ENCODE measurements around the gene PCDH1. TPM values are rescaled to one million over a fixed set of nuclear protein-coding genes. Genes with fewer than 3 reads are reported as not detected.

The PCDH1 gene
- total and polyA plus RNA-seq, 10 donors = 0.30 to 11.4 (median 5.3) TPM

DNA sequence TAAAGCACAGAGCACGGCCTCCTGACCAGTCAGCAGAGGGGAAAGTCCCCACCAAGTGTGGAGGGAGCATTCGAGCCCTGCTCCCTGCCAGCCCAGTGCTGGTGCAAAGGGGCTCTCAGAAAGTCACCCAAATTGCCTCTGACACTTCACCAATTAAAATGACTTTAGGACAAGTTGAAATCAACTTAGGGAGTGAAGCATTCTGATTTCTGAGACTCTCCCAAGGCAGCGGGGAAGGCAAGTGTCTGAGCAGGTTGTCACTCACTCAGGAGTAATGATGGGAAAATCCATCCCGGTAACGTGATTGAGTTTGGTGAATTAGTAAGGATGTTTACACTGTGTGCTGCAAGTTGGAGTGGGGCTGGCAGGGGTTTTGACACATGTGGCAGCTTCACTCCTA lies 73.7 kb downstream of the PCDH1 start:
- TF ChIP-seq POLR2AphosphoS5 (IDR thresholded peaks at IDR 0.05) = no peak
- no peak for TF ChIP-seq POLR2A (IDR thresholded peaks at IDR 0.05)
- TF ChIP-seq CTCF (IDR thresholded peaks at IDR 0.05 in 8 of 11, conservative IDR thresholded peaks at IDR 0.05 in 3 of 11) = no peak
- no peak overlapping the region for H3K4me3 ChIP-seq
- H3K27me3 ChIP-seq (replicated peaks in 1 of 7) = peaks cover 0 to 73% (median 5%) of the 10 kb centered on the region in 7 donors
- H3K4me1 ChIP-seq = peaks cover 0 to 24% (median 8%) of the 10 kb centered on the region in 6 donors
- DNase-seq = no peak
- WGBS, 5 donors = 42 to 53% (median 49%) methylated on average over 5 of the region's 5 CpGs
- no peak overlapping the region for H3K27ac ChIP-seq
- intact Hi-C loops (cut with DNase I; ENCODE audit: low total_unique reads) = no loop called here
- no peaks in the 10 kb centered on the region for H3K9me3 ChIP-seq
- H3K36me3 ChIP-seq = no peaks in the 10 kb centered on the region

Other genes starting within 250 kb of the PCDH1 start
- 10 to 100 TPM; 51.1 to 71.3 (median 60.7) TPM for gene HDAC3, start 241.6 kb downstream of the PCDH1 start, total RNA-seq
- 100 to 1,000 TPM in 1 of 3 donors, 10 to 100 TPM in 2; 66.3 to 108 (median 89.3) TPM for gene HDAC3, start 241.6 kb downstream of the PCDH1 start, polyA plus RNA-seq
- 10 to 100 TPM in 3 of 7 donors, 1 to 10 TPM in 4; 8.7 to 12.8 (median 9.9) TPM for gene RELL2, start 241.4 kb downstream of the PCDH1 start, total RNA-seq
- 10 to 100 TPM; 13.7 to 26.2 (median 25.1) TPM for gene RELL2, start 241.4 kb downstream of the PCDH1 start, polyA plus RNA-seq
- gene FCHSD1, start 227.0 kb downstream of the PCDH1 start, total RNA-seq = 10 to 100 TPM; 34.9 to 67.3 (median 47.9) TPM
- 10 to 100 TPM; 20.4 to 37.6 (median 35.0) TPM for gene FCHSD1, start 227.0 kb downstream of the PCDH1 start, polyA plus RNA-seq
- 10 to 100 TPM; 11.9 to 31.2 (median 19.3) TPM for gene ARAP3, start 196.2 kb downstream of the PCDH1 start, total RNA-seq
- 10 to 100 TPM in 2 of 3 donors, 1 to 10 TPM in 1; 4.0 to 14.6 (median 12.8) TPM for gene ARAP3, start 196.2 kb downstream of the PCDH1 start, polyA plus RNA-seq
- gene DELE1, start 45.5 kb upstream of the PCDH1 start, total RNA-seq = 100 to 1,000 TPM; 101 to 194 (median 149) TPM
- gene DELE1, start 45.5 kb upstream of the PCDH1 start, polyA plus RNA-seq = 10 to 100 TPM; 36.1 to 83.3 (median 69.7) TPM
- 10 to 100 TPM; 21.3 to 72.0 (median 39.5) TPM for gene PCDH12, start 79.8 kb upstream of the PCDH1 start, total RNA-seq
- 1 to 10 TPM; 2.1 to 5.2 (median 3.4) TPM for gene PCDH12, start 79.8 kb upstream of the PCDH1 start, polyA plus RNA-seq
- gene RNF14, start 90.7 kb upstream of the PCDH1 start, total RNA-seq = 10 to 100 TPM; 42.5 to 60.2 (median 45.8) TPM
- gene RNF14, start 90.7 kb upstream of the PCDH1 start, polyA plus RNA-seq = 10 to 100 TPM; 13.6 to 24.3 (median 21.8) TPM
- 10 to 100 TPM; 26.7 to 35.7 (median 31.7) TPM for gene GNPDA1, start 134.6 kb upstream of the PCDH1 start, total RNA-seq
- gene GNPDA1, start 134.6 kb upstream of the PCDH1 start, polyA plus RNA-seq = 10 to 100 TPM; 13.9 to 29.9 (median 19.7) TPM
- gene NDFIP1, start 230.4 kb upstream of the PCDH1 start, total RNA-seq = 100 to 1,000 TPM in 2 of 7 donors, 10 to 100 TPM in 5; 58.4 to 111 (median 88.7) TPM
- 10 to 100 TPM; 14.2 to 26.8 (median 26.7) TPM for gene NDFIP1, start 230.4 kb upstream of the PCDH1 start, polyA plus RNA-seq